ENCODE measurements around the gene ZNF211.

- TF ChIP-seq CTCF (conservative IDR thresholded peaks at IDR 0.05; ENCODE audit: low read length) (no peak), EZH2phosphoT487 (IDR thresholded peaks at IDR 0.05; ENCODE audit: borderline replicate concordance, low read depth, low read length) (no peak)
Measured at GRCh38 chr19:57643734-57644133, 10.8 kb downstream of the ZNF211 start.

Measured in OCI-LY7 (cell line).